Calu3 (cell line): ENCODE data around the gene RHO. TPM values are rescaled to one million over a fixed set of nuclear protein-coding genes. Genes with fewer than 3 reads are reported as not detected.
"Not testable (repeated sequence)": the region's sequence is repeated elsewhere in the genome, so short reads cannot be mapped to it uniquely, and the experiment has no call there.

Experiments used
- BruUV-seq: library from RNA; stranded (reverse); fragments of 400-500 nt; replicated peaks from 2 replicates; lab custom pipeline; 2021; lab: Mats Ljungman, UMichigan
- CTCF ChIA-PET: fragments of 300-600 bp; sonication (Branson Sonifier 250); formaldehyde crosslinking; loops from one replicate; lab custom pipeline; 2022; ENCODE audit warnings: antibody characterized with exemption; lab: Charles Lee
- DNase-seq: peaks from one replicate; pipeline ENCODE4 v3.0.0; 2022
- H3K27ac Mint-ChIP-seq: one replicate; pipeline ENCODE4 v1.8.0; 2022; ENCODE audit warnings: mixed read lengths; ENCODE audit not compliant: unreplicated experiment
- H3K27me3 Mint-ChIP-seq: one replicate; pipeline ENCODE4 v1.8.0; 2022; ENCODE audit warnings: mixed read lengths; ENCODE audit not compliant: unreplicated experiment
- H3K36me3 Mint-ChIP-seq: one replicate; pipeline ENCODE4 v1.8.0; 2022; ENCODE audit warnings: mild to moderate bottlenecking, moderate library complexity, mixed read lengths; ENCODE audit not compliant: insufficient read depth, unreplicated experiment
- H3K4me1 Mint-ChIP-seq: one replicate; pipeline ENCODE4 v1.8.0; 2022; ENCODE audit warnings: mild to moderate bottlenecking, low read depth, mixed read lengths; ENCODE audit not compliant: unreplicated experiment
- H3K4me3 Mint-ChIP-seq: one replicate; pipeline ENCODE4 v1.8.0; 2022; ENCODE audit warnings: mild to moderate bottlenecking, low read depth, moderate library complexity, mixed read lengths; ENCODE audit not compliant: unreplicated experiment
- H3K9me3 Mint-ChIP-seq: one replicate; pipeline ENCODE4 v1.8.0; 2022; ENCODE audit warnings: low read depth, mixed read lengths; ENCODE audit not compliant: unreplicated experiment
- intact Hi-C: fragments of 100-400 bp; cut with micrococcal nuclease; formaldehyde crosslinking; loops from one replicate; pipeline ENCODE4 v1.10.0; 2022; ENCODE audit not compliant: unreplicated experiment
- total RNA-seq: library from RNA; stranded (reverse); gene quantifications from 2 replicates; pipeline ENCODE4 v1.2.3, GENCODE V29; 2022
- TF ChIP-seq, protein P1 (sequence below): fragments of 200-600 bp; IDR thresholded peaks from one replicate; pipeline ENCODE4 v1.8.0; 2022; ENCODE audit warnings: antibody characterized with exemption; ENCODE audit not compliant: unreplicated experiment

RHO gene
- total RNA-seq, 1 experiment from 2014 or later: not detected

DNA sequence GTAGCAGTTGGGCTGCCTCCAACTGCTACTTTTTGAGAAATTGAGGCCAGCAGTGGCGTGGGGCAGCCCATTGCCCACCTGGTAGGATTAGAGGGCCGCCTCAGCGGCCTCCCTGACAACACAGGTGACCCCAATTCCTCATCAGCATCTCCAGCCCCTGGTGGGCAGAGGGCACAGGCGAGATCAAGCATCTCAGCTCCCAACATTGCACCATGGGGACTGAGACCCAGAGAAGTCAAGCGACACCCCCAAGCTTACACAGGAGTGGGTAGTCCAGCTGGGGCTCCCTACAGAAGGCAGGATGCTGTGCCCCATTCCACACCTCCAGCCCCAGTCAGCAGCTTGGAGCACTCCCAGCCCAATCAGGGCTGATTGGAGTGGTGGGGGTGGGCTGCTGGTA lies 14.3 kb downstream of the RHO start:
- Mint-ChIP-seq H3K27me3 (peaks cover 31% of the 10 kb centered on the region), H3K4me1 (no peaks in the 10 kb centered on the region), H3K27ac (no peak overlapping the region), H3K36me3 (no peaks in the 10 kb centered on the region), H3K4me3 (no peak overlapping the region), H3K9me3 (no peaks in the 10 kb centered on the region)
- TF ChIP-seq, protein P1, sequence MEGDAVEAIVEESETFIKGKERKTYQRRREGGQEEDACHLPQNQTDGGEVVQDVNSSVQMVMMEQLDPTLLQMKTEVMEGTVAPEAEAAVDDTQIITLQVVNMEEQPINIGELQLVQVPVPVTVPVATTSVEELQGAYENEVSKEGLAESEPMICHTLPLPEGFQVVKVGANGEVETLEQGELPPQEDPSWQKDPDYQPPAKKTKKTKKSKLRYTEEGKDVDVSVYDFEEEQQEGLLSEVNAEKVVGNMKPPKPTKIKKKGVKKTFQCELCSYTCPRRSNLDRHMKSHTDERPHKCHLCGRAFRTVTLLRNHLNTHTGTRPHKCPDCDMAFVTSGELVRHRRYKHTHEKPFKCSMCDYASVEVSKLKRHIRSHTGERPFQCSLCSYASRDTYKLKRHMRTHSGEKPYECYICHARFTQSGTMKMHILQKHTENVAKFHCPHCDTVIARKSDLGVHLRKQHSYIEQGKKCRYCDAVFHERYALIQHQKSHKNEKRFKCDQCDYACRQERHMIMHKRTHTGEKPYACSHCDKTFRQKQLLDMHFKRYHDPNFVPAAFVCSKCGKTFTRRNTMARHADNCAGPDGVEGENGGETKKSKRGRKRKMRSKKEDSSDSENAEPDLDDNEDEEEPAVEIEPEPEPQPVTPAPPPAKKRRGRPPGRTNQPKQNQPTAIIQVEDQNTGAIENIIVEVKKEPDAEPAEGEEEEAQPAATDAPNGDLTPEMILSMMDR: no peak
- intact Hi-C loops: no loop called here
- BruUV-seq: no TSS peak
- DNase-seq: no peak
- CTCF ChIA-PET: no interaction called here

DNA sequence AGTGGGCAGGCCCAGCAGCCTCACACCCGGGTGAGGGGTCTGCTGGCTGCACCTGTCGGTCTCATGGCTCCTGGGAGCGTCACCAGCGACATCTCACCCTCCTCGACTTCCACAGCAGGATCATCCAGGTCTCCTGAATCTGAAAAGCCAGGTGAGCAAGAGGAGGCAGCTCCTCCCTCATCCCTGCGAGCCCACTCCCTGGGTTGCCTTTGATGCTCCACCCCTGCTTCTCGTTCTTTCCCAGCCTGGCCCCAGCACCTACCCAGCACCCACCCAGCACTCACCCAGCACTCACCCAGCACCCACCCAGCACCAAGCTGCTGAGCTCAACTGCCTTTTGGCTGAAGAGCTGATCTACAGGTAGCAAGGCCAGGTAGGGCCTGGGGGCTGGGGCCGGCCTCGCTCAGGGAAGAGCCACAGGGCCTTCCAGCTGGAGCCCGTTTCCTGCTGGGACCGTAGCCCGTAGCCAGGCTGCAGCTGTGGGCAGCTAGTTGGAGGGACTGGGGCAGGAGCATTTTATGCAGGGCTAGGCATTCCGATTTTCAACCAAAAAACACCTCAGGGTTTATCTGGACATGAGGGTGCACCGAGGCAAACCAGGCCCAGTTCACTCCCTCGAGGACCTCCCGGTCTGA lies 14.8 kb downstream of the RHO start, which contains the start of gene H1-8:
H1-8 (plus strand) TSS at position 20 of the 635 bp plus-strand sequence; CDS start at position 64, 44 bp downstream.
- H3K9me3 Mint-ChIP-seq: no peaks in the 10 kb centered on the region
- no peaks in the 10 kb centered on the region for H3K4me1 Mint-ChIP-seq
- intact Hi-C loops: no loop called here
- TF ChIP-seq, protein P1: no peak
- no peaks in the 10 kb centered on the region for H3K36me3 Mint-ChIP-seq
- no peak for DNase-seq
- CTCF ChIA-PET: no interaction called here
- BruUV-seq: no TSS peak
- no peak within 1 kb of the TSS for H3K27ac Mint-ChIP-seq
- H3K4me3 Mint-ChIP-seq: no peak within 1 kb of the TSS
- peaks cover 26% of the 10 kb centered on the region for H3K27me3 Mint-ChIP-seq

DNA sequence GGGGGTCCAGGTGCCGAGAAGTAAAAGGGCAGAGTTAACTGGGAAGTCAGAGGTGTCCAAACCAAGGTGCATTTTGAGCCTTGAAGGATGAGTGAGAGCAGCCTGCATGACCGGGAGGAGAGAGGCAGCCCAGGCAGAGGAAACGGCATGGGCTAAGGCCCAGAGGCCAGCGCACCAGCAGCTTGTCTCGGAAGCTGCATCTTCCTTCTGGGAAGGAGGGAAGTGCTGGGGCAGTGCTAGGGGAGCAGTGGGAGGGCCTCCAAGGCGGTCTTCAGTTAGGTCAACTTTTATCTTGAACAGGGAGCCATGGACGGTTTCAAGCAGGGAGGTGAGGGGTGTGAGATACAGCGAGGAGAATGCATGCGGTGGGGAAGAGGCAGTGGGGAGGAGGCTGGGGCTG lies 15.6 kb downstream of the RHO start:
- Mint-ChIP-seq H3K27me3 (peaks cover 19% of the 10 kb centered on the region), H3K9me3 (no peaks in the 10 kb centered on the region), H3K4me1 (no peaks in the 10 kb centered on the region), H3K27ac (no peak overlapping the region), H3K4me3 (no peak overlapping the region), H3K36me3 (no peaks in the 10 kb centered on the region)
- CTCF ChIA-PET: no interaction called here
- intact Hi-C loops: no loop called here
- no peak for DNase-seq
- BruUV-seq: no TSS peak
- TF ChIP-seq, protein P1: no peak

DNA sequence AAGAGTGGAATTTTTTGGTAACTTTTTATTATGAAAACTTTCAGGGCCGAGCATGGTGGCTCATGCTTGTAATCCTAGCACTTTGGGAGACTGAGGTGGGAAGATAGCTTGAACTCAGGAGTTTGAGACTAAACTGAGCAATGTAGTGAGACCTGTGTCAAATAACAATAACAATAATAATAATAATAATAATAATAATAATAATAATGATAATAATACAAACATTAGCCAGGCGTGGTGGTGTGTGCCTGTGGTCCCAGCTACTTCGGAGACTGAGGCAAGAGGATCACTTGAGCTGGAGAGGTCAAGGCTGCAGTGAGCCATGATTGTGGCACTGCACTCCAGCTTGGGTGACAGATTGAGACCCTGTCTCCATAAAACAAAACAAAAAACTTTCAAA lies 17.5 kb downstream of the RHO start:
- peaks cover 18% of the 10 kb centered on the region for H3K27me3 Mint-ChIP-seq
- H3K4me3 Mint-ChIP-seq, CTCF ChIA-PET, intact Hi-C loops, H3K9me3 Mint-ChIP-seq, BruUV-seq, H3K36me3 Mint-ChIP-seq, H3K27ac Mint-ChIP-seq, H3K4me1 Mint-ChIP-seq, DNase-seq: not testable (repeated sequence)

DNA sequence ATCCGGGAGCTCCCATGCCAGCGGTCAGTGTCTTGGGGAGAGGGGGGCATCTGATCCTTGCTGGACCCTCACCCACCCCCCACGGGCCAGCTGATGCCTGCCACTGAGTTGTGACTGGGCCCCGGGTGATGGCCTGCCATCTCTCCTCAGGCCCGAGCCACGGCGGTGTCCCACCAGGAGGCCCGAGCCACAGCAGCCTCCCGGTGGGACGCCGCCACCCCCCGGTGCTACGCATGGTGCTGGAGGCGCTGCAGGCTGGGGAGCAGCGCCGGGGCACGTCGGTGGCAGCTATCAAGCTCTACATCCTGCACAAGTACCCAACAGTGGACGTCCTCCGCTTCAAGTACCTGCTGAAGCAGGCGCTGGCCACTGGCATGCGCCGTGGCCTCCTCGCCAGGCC lies 18.8 kb downstream of the RHO start:
- Mint-ChIP-seq H3K4me1 (no peaks in the 10 kb centered on the region), H3K27me3 (peaks cover 31% of the 10 kb centered on the region), H3K9me3 (no peaks in the 10 kb centered on the region), H3K4me3 (no peak overlapping the region), H3K36me3 (no peaks in the 10 kb centered on the region), H3K27ac (no peak overlapping the region)
- CTCF ChIA-PET: interaction anchor here (0.7 kb wide), 1 partner anchor 12 kb away, joined by 7 read pairs; no protein-coding TSS in a partner anchor
- intact Hi-C loops: no loop called here
- DNase-seq: no peak
- TF ChIP-seq, protein P1: no peak
- no TSS peak for BruUV-seq
